ENCODE data around the gene DDX3Y.

Gene DDX3Y

GRCh38 chrY:12904618-12905516 is at the start of gene DDX3Y:
Gene DDX3Y (plus strand): TSS chrY:12904868. CDS start chrY:12904937, 69 bp downstream.
- Mint-ChIP-seq H3K36me3 (peaks cover 1% of the 10 kb centered on the region), H3K4me3 (peak within 1 kb of the TSS; percentile 94), H3K27me3 (no peaks in the 10 kb centered on the region), H3K4me1 (peaks cover 7% of the 10 kb centered on the region), H3K9me3 (no peaks in the 10 kb centered on the region), H3K27ac (peak within 1 kb of the TSS; percentile 100)
- ATAC-seq (ENCODE audit: low read depth) (peak; percentile 90), DNase-seq (ENCODE audit: low spot score in 2 of 2) (peak in 1 of 2 donors; percentile 81)

- DNase-seq (ENCODE audit: low spot score in 2 of 2) (no peak), ATAC-seq (ENCODE audit: low read depth) (no peak)
- H3K9me3 Mint-ChIP-seq = no peaks in the 10 kb centered on the region
- H3K27me3 Mint-ChIP-seq = no peaks in the 10 kb centered on the region
- H3K27ac Mint-ChIP-seq = no peak overlapping the region
- peaks cover 17% of the 10 kb centered on the region for H3K36me3 Mint-ChIP-seq
- H3K4me1 Mint-ChIP-seq = no peaks in the 10 kb centered on the region
- H3K4me3 Mint-ChIP-seq = no peak overlapping the region
Measured at GRCh38 chrY:12855791-12856275, 48.8 kb upstream of the DDX3Y start.

- H3K27me3 Mint-ChIP-seq = no peaks in the 10 kb centered on the region
- no peak overlapping the region for H3K4me3 Mint-ChIP-seq
- no peak overlapping the region for H3K27ac Mint-ChIP-seq
- no peak for ATAC-seq (ENCODE audit: low read depth)
- no peaks in the 10 kb centered on the region for H3K4me1 Mint-ChIP-seq
- no peak for DNase-seq (ENCODE audit: low spot score in 2 of 2)
- H3K36me3 Mint-ChIP-seq = peaks cover 2% of the 10 kb centered on the region
- H3K9me3 Mint-ChIP-seq = peaks cover 2% of the 10 kb centered on the region
Measured at GRCh38 chrY:12867960-12868359, 36.7 kb upstream of the DDX3Y start.

- Mint-ChIP-seq H3K9me3 (no peaks in the 10 kb centered on the region), H3K27ac (no peak overlapping the region), H3K4me3 (no peak overlapping the region), H3K36me3 (no peaks in the 10 kb centered on the region), H3K4me1 (no peaks in the 10 kb centered on the region), H3K27me3 (no peaks in the 10 kb centered on the region)
- no peak for DNase-seq (ENCODE audit: low spot score in 2 of 2)
- no peak for ATAC-seq (ENCODE audit: low read depth)
Measured at GRCh38 chrY:12896973-12897372, 7.7 kb upstream of the DDX3Y start.

DNA sequence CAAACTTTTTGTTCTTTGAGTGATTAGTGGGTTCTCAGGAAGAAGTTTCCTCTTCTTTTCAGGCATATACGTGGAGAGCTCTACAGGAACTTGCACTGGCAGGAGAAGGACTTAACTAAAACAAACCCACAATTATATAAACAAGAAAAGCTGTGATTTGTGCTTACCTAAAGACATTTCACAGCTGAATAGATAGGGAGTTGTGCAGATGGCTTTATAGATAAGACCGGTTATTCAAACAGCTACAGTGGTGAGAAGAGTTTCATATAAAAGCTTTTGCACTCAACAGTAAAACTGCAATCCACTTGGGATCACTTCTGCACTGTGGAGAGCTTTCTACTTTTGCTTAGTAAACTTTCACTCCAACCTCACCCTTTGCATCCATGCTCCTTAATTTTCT is 6.1 kb upstream of the DDX3Y start:
- no peak overlapping the region for H3K4me3 Mint-ChIP-seq
- H3K9me3 Mint-ChIP-seq = no peaks in the 10 kb centered on the region
- H3K4me1 Mint-ChIP-seq = no peaks in the 10 kb centered on the region
- no peaks in the 10 kb centered on the region for H3K27me3 Mint-ChIP-seq
- H3K36me3 Mint-ChIP-seq = no peaks in the 10 kb centered on the region
- no peak for DNase-seq (ENCODE audit: low spot score in 2 of 2)
- no peak overlapping the region for H3K27ac Mint-ChIP-seq
- no peak for ATAC-seq (ENCODE audit: low read depth)

DNA sequence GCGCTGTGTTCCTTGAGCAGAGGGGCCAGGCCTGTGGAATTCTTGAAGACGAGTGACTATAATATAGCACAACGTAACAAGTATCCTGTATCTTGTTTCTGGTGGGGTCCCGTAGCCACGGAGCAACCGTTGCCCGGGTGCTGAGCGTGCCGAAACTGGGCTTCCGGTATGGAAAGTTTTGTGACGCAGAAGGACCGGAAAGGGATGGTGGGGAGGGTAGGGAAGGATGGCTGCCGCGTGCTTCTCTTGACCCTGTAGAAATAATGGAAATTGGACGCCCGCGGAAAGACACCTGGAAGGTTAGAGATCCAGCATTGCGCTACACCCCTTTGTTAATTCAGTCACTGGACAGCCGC is 827 bp downstream of the DDX3Y start:
- H3K9me3 Mint-ChIP-seq = no peaks in the 10 kb centered on the region

DNA sequence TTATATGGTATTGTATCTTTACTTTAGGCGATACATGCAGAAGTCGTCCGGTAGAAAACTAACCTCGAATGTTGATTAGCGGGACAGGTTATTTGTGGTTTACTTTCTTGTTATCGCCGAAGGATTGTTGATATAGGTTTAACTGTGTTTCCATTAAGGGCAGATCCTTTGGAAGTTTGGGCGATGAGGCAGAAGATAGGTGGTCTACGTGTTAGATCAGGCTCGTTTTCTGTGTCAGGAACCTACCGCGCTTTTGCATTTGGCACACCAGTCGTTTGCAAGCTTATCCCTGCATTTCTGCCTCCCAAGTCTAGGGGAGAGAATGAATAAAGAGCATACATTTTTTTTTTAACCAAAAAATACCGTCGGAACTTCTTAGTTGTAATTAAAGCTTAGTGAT is 1.2 kb downstream of the DDX3Y start:
- no peak for DNase-seq (ENCODE audit: low spot score in 2 of 2)
- H3K27ac Mint-ChIP-seq = peak overlapping the region; percentile 100

More for the DNA sequence above, 827 bp downstream of the DDX3Y start:
- ATAC-seq (ENCODE audit: low read depth) (peak; percentile 51), DNase-seq (ENCODE audit: low spot score in 2 of 2) (peak in 1 of 2 donors; percentile 49)
- Mint-ChIP-seq H3K27me3 (no peaks in the 10 kb centered on the region), H3K27ac (peak overlapping the region; percentile 100), H3K4me1 (peaks cover 11% of the 10 kb centered on the region), H3K36me3 (peaks cover 7% of the 10 kb centered on the region), H3K4me3 (peak overlapping the region; percentile 94)

DNA sequence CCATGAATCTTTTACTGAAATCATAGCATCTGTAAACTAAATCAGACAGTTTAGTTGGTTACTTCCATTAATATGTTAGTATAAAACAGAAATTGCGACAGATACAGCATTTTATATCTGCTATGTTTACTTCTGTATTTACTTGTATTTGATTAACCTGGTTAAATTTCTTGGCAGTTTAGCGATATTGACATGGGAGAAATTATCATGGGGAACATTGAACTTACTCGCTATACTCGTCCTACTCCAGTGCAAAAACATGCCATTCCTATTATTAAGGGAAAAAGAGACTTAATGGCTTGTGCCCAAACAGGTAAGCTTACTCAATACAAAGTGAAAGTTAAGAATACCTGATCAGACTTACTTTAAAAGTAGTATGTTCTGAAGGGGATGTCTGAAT is 8.9 kb downstream of the DDX3Y start:
- DNase-seq (ENCODE audit: low spot score in 2 of 2) = no peak
- H3K36me3 Mint-ChIP-seq = peaks cover 24% of the 10 kb centered on the region
- no peak for ATAC-seq (ENCODE audit: low read depth)
- H3K9me3 Mint-ChIP-seq = no peaks in the 10 kb centered on the region
- no peak overlapping the region for H3K4me3 Mint-ChIP-seq
- no peaks in the 10 kb centered on the region for H3K27me3 Mint-ChIP-seq
- no peak overlapping the region for H3K27ac Mint-ChIP-seq
- peaks cover 7% of the 10 kb centered on the region for H3K4me1 Mint-ChIP-seq

More for the DNA sequence above, 1.2 kb downstream of the DDX3Y start:
- no peak for ATAC-seq (ENCODE audit: low read depth)
- H3K4me3 Mint-ChIP-seq = peak overlapping the region; percentile 94
- H3K27me3 Mint-ChIP-seq = no peaks in the 10 kb centered on the region
- peaks cover 7% of the 10 kb centered on the region for H3K36me3 Mint-ChIP-seq
- peaks cover 11% of the 10 kb centered on the region for H3K4me1 Mint-ChIP-seq
- H3K9me3 Mint-ChIP-seq = no peaks in the 10 kb centered on the region

DNA sequence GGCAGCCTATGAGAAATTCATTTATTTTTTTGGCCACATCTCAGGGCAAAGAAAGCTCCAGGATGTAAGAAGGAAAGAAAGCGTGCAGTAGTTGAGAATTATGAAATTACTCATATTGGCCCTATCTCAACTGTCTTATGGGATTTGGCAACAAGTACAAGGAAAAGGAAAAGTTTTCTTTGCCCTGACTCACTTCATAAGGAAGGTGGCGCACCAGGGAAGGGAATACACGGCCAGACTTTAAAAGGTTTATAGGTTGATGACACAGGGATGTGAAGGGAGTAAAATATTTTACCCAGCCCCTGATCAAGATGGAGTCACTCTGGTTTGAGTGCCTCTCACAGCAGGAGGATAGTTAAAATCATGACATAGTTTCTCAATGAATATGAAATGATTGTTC is 23.4 kb downstream of the DDX3Y start:
- no peaks in the 10 kb centered on the region for H3K4me1 Mint-ChIP-seq
- H3K36me3 Mint-ChIP-seq = no peaks in the 10 kb centered on the region
- no peak overlapping the region for H3K27ac Mint-ChIP-seq
- no peaks in the 10 kb centered on the region for H3K27me3 Mint-ChIP-seq
- H3K4me3 Mint-ChIP-seq = no peak overlapping the region
- DNase-seq (ENCODE audit: low spot score in 2 of 2) (no peak), ATAC-seq (ENCODE audit: low read depth) (no peak)
- no peaks in the 10 kb centered on the region for H3K9me3 Mint-ChIP-seq

DNA sequence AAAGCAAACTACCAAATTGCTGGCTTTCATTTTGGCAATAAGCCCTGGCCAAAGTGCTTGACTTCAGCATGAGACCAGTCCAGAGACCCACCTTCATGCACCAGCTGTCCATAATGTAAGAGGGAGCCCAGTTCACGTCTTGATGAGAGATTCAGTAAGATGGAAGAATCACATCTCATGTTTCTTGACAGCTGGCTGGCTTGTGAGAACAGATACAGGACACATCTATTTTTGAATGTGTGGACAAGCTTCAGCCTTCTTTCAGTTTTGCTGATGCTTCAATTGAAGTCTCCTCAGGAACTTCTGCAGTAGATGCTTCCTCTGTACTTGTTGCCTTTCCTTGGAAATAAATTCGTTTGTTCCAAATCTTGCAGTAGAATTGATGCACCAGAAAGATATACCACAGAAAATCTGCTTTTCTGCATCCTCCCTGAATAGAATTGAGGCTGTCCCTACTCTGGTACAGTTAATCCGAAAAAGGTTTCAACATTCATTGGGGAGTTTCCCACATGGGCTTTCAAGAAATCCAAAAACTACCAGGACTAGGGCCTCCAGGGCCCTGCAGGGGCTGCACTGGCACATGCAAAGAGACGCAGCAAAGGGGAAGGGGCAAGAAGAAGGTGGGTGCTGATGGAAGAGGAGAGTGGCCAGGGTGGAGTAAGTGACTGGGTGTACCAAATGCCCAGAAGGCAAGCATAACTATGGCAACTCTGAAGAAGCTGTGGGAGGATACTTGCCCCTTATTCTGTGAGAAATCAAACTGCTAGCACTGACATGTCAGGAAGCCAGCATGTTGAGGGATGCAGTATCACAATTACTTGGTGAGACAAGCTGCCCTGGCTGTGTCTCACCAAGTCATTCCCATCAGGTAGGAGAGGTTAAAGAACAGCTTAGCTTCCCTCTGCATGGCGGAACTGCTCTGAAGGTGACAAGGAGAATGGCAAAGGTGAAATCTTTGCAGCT is 37.3 kb downstream of the DDX3Y start:
- no peak overlapping the region for H3K27ac Mint-ChIP-seq
- DNase-seq (ENCODE audit: low spot score in 2 of 2) = no peak
- no peaks in the 10 kb centered on the region for H3K27me3 Mint-ChIP-seq
- ATAC-seq (ENCODE audit: low read depth) = no peak
- H3K9me3 Mint-ChIP-seq = no peaks in the 10 kb centered on the region
- H3K36me3 Mint-ChIP-seq = no peaks in the 10 kb centered on the region
- H3K4me3 Mint-ChIP-seq = no peak overlapping the region
- peaks cover 2% of the 10 kb centered on the region for H3K4me1 Mint-ChIP-seq

Measured in memory B cell (primary cell).